ENCODE results near the gene UGT1A7.

- TF ChIP-seq, protein P1, sequence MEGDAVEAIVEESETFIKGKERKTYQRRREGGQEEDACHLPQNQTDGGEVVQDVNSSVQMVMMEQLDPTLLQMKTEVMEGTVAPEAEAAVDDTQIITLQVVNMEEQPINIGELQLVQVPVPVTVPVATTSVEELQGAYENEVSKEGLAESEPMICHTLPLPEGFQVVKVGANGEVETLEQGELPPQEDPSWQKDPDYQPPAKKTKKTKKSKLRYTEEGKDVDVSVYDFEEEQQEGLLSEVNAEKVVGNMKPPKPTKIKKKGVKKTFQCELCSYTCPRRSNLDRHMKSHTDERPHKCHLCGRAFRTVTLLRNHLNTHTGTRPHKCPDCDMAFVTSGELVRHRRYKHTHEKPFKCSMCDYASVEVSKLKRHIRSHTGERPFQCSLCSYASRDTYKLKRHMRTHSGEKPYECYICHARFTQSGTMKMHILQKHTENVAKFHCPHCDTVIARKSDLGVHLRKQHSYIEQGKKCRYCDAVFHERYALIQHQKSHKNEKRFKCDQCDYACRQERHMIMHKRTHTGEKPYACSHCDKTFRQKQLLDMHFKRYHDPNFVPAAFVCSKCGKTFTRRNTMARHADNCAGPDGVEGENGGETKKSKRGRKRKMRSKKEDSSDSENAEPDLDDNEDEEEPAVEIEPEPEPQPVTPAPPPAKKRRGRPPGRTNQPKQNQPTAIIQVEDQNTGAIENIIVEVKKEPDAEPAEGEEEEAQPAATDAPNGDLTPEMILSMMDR (IDR thresholded peaks at IDR 0.05) = no peak
- TF ChIP-seq POLR2A (IDR thresholded peaks at IDR 0.05) = no peak
Measured at GRCh38 chr2:233817995-233818638, 136.4 kb downstream of the UGT1A7 start.

Measured in right lobe of liver (tissue), 4 donors.